PFSK-1 (cell line): Measurements from ENCODE around the gene SPARC.

Experiments used
- POLR2AphosphoS5 ChIP-seq: IDR thresholded peaks from 2 replicates; pipeline ENCODE4 v1.6.1; 2012; ENCODE audit warnings: low read depth, mild to moderate bottlenecking, control low read depth, low read length, moderate library complexity
- TF ChIP-seq, protein P1 (sequence below), 2 experiments: IDR thresholded peaks; 2 replicates each; pipeline versions ENCODE4 v1.6.1 to v1.8.0; 2011 to 2012; ENCODE audit warnings: low read depth in 2 of 2, low read length in 2 of 2, control low read depth in 1 of 2, inconsistent platforms in 1 of 2, mild to moderate bottlenecking in 1 of 2, moderate library complexity in 1 of 2; ENCODE audit not compliant: insufficient read depth in 1 of 2

DNA sequence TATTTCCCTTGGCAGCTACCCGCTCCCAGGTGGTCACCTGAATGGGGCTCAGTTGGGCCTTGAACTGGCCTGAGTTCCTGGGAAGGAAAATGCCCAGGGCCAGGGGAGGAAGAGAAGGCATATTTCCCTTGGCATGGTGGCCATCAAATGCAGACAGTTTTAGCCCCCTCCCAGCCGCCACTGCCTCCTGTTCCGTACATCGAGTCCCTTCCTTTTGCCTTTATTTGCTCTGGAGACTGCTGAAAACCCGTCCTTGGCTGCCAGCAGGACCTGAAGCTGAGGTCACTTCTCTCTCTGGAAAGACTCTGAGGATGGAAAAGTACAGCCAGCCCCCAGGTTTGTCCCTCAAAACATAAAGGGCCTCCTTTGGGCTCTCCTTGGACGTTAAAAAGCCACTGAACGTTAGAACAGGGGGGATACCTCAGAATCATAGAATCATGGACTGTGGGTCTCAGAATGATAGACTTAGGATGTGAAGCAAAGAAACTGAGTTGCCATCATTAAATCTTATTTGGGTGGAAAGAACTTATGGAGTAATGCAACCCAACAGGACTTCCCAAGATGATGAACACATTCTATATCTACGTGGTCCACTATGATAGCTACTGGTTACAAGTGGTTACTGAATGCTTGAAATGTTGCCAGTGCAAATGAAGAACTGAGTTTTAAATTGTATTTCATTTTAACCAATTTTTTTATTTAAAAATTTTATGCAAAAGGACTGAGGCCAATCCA, 7.1 kb downstream of the SPARC start:
- no peak for TF ChIP-seq POLR2AphosphoS5
- TF ChIP-seq, protein P1, sequence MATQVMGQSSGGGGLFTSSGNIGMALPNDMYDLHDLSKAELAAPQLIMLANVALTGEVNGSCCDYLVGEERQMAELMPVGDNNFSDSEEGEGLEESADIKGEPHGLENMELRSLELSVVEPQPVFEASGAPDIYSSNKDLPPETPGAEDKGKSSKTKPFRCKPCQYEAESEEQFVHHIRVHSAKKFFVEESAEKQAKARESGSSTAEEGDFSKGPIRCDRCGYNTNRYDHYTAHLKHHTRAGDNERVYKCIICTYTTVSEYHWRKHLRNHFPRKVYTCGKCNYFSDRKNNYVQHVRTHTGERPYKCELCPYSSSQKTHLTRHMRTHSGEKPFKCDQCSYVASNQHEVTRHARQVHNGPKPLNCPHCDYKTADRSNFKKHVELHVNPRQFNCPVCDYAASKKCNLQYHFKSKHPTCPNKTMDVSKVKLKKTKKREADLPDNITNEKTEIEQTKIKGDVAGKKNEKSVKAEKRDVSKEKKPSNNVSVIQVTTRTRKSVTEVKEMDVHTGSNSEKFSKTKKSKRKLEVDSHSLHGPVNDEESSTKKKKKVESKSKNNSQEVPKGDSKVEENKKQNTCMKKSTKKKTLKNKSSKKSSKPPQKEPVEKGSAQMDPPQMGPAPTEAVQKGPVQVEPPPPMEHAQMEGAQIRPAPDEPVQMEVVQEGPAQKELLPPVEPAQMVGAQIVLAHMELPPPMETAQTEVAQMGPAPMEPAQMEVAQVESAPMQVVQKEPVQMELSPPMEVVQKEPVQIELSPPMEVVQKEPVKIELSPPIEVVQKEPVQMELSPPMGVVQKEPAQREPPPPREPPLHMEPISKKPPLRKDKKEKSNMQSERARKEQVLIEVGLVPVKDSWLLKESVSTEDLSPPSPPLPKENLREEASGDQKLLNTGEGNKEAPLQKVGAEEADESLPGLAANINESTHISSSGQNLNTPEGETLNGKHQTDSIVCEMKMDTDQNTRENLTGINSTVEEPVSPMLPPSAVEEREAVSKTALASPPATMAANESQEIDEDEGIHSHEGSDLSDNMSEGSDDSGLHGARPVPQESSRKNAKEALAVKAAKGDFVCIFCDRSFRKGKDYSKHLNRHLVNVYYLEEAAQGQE (IDR thresholded peaks at IDR 0.05; ENCODE audit: insufficient read depth in 1 of 2, low read depth in 2 of 2, low read length in 2 of 2) = no peak
